ENCODE data around the gene E2F3.

GRCh38 chr6:20479060-20479459 lies 77.4 kb downstream of the E2F3 start:
- TF ChIP-seq CTCF (IDR thresholded peaks at IDR 0.05) (no peak), EP300 (IDR thresholded peaks at IDR 0.05) (no peak), POLR2A (IDR thresholded peaks at IDR 0.05; ENCODE audit: low read depth) (no peak), POLR2AphosphoS5 (IDR thresholded peaks at IDR 0.05) (no peak)

All from esophagus muscularis mucosa (tissue), 4 donors.